ENCODE results near the gene GRAMD4.

DNA sequence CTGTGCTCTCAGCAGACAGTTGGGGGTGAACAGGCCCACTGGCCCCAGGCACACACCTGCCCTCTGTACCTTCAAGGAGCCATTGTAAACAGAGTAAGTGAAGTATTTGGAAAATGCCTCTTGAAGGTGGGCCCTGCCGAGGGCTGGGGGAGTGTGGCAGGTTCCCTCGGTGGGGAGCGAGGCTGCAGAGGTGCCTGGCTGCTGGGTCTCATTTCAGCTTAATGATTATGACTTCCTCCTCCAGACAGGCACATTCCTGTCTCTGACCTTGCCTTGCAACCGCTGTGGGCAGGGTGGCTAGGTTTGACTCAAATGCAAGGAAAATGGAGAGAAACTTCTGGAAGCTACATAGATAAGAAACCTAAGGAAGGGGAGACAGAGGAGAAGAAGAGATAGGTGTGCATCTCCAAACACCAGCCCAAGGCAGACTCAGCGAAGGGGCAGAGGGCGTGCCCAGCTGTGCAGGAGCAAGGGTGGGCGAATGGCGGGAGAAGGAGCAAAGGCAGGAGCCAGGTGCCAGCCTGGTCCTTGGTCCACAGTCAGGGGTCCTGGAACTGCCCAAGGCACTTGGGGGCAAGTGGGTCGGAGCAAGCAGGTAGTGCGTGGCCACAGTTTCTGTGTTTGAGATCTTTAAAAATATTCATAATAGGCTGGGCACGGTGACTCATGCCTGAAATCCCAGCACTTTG is 14.0 kb downstream of the GRAMD4 start:
- TF ChIP-seq CTCF (conservative IDR thresholded peaks at IDR 0.05 in 1 of 2, IDR thresholded peaks at IDR 0.05 in 1 of 2; ENCODE audit: extremely low read depth in 1 of 2, insufficient read depth in 1 of 2, low read depth in 1 of 2, low read length in 2 of 2) (no peak), EZH2 (IDR thresholded peaks at IDR 0.05; ENCODE audit: borderline replicate concordance, low read length) (no peak)

Measured in mammary epithelial cell (primary cell).